Kidney epithelial cell (primary cell): Measurements from ENCODE around the gene HDAC9. TPM values are rescaled to one million over a fixed set of nuclear protein-coding genes. Genes with fewer than 3 reads are reported as not detected.
"Not testable (repeated sequence)": the region's sequence is repeated elsewhere in the genome, so short reads cannot be mapped to it uniquely, and the experiment has no call there.

Source experiments
- DNase-seq: peaks from one replicate; pipeline ENCODE4 v3.0.0-alpha.2; 2010; ENCODE audit warnings: low read depth
- H3K27me3 ChIP-seq: 2 replicates; pipeline ENCODE4 v1.6.0; 2011; ENCODE audit warnings: low read length; ENCODE audit not compliant: control insufficient read depth, insufficient read depth
- H3K36me3 ChIP-seq: 2 replicates; pipeline ENCODE4 v1.5.1; 2011; ENCODE audit warnings: low read length; ENCODE audit not compliant: control insufficient read depth, insufficient read depth
- H3K4me3 ChIP-seq: 2 replicates; pipeline ENCODE4 v1.5.1; 2011; ENCODE audit warnings: low read depth, mild to moderate bottlenecking, control low read depth, low read length
- CTCF ChIP-seq: IDR thresholded peaks from 2 replicates; pipeline ENCODE4 v1.5.1; 2011; ENCODE audit warnings: mild to moderate bottlenecking, moderate library complexity, low read length, control low read depth, inconsistent platforms; ENCODE audit not compliant: insufficient read depth, poor library complexity, severe bottlenecking
- total RNA-seq: library from RNA; depleted of rRNA; stranded (reverse); fragments of >200 nt; gene quantifications from 2 replicates; pipeline ENCODE4 v1.2.3, GENCODE V29; 2015

HDAC9 gene
- total RNA-seq, 1 donor from 2014 or later = 84.5 TPM

GRCh38 chr7:19024261-19024660 lies 528.7 kb downstream of the HDAC9 start:
- no peak for TF ChIP-seq CTCF
- peak; percentile 4 for DNase-seq
- Histone ChIP-seq H3K27me3 (no peaks in the 10 kb centered on the region), H3K4me3 (no peak overlapping the region), H3K36me3 (no peaks in the 10 kb centered on the region)

- Histone ChIP-seq H3K4me3 (no peak overlapping the region), H3K36me3 (no peaks in the 10 kb centered on the region), H3K27me3 (no peaks in the 10 kb centered on the region)
- DNase-seq = no peak
- no peak for TF ChIP-seq CTCF
These were observed 531.3 kb downstream of the HDAC9 start for GRCh38 chr7:19026888-19027287.

GRCh38 chr7:19030281-19030680 lies 534.7 kb downstream of the HDAC9 start:
- Histone ChIP-seq H3K4me3 (no peak overlapping the region), H3K27me3 (no peaks in the 10 kb centered on the region), H3K36me3 (no peaks in the 10 kb centered on the region)
- no peak for TF ChIP-seq CTCF
- no peak for DNase-seq

GRCh38 chr7:19032942-19033341 lies 537.4 kb downstream of the HDAC9 start:
- DNase-seq, H3K4me3 ChIP-seq, H3K36me3 ChIP-seq, H3K27me3 ChIP-seq: not testable (repeated sequence)

GRCh38 chr7:19051767-19052375 lies 556.3 kb downstream of the HDAC9 start:
- Histone ChIP-seq H3K36me3 (no peaks in the 10 kb centered on the region), H3K4me3 (no peak overlapping the region), H3K27me3 (no peaks in the 10 kb centered on the region)
- peak; percentile 83 for TF ChIP-seq CTCF
- DNase-seq = no peak
